GM12878 (cell line): Measurements from ENCODE around the gene TRIM7. TPM values are rescaled to one million over a fixed set of nuclear protein-coding genes. Genes with fewer than 3 reads are reported as not detected.

Experiments
- ATAC-seq: fragments of 200-7000 bp; cut with Tn5 transposase; 3 replicates; pipeline ENCODE4 v1.9.1; 2020; ENCODE audit warnings: mild to moderate bottlenecking, moderate library complexity
- BruUV-seq: library from RNA; stranded (reverse); fragments of 400-500 nt; replicated peaks from 2 replicates; lab custom pipeline; 2021; lab: Mats Ljungman, UMichigan
- CTCF ChIA-PET: fragments of 300-600 bp; sonication (Branson Sonifier 250); formaldehyde crosslinking; extraction: SDS; loops from one replicate; lab custom pipeline; 2021; ENCODE audit warnings: inconsistent platforms; lab: Yijun Ruan, JAX
- POLR2A ChIA-PET: fragments of 350-600 bp; formaldehyde crosslinking; extraction: SDS; loops from one replicate; lab custom pipeline; 2021; ENCODE audit warnings: inconsistent platforms; lab: Charles Lee
- RAD21 ChIA-PET: fragments of 300-600 bp; sonication (Branson Sonifier 250); formaldehyde crosslinking; loops from one replicate; lab custom pipeline; 2023; ENCODE audit warnings: antibody characterized with exemption; ENCODE audit not compliant: unreplicated experiment; lab: Charles Lee
- SMC1A ChIA-PET: fragments of 300-600 bp; sonication (Branson Sonifier 250); formaldehyde crosslinking; loops from one replicate; lab custom pipeline; 2023; ENCODE audit not compliant: unreplicated experiment, uncharacterized antibody; lab: Charles Lee
- DNase-seq: peaks from one replicate; pipeline ENCODE4 v3.0.0-alpha.2; 2011; ENCODE audit warnings: low read depth, low spot score
- FAIRE-seq: peaks from 3 replicates; lab custom pipeline; 2011; peaks lifted over from hg19 to GRCh38; lab: Jason Lieb, UNC
- H2AFZ ChIP-seq: 2 replicates; pipeline ENCODE4 v1.6.0; 2011; ENCODE audit warnings: low read depth, low read length, control low read depth; ENCODE audit not compliant: control insufficient read depth
- H3K27ac ChIP-seq: 2 replicates; pipeline ENCODE4 v1.5.1; 2011; ENCODE audit warnings: control low read depth; ENCODE audit not compliant: control insufficient read depth, insufficient read depth
- H3K27me3 ChIP-seq, 2 experiments: replicated peaks in 1 of 2; 2 replicates each; pipeline versions ENCODE4 v1.6.0 to v1.6.1; 2011; ENCODE audit warnings: low read length in 1 of 2; ENCODE audit not compliant: control insufficient read depth in 2 of 2, insufficient read depth in 2 of 2
- H3K36me3 ChIP-seq, 2 experiments: 2 replicates each; pipeline ENCODE4 v1.5.1; 2011; ENCODE audit warnings: low read length in 1 of 2; ENCODE audit not compliant: control insufficient read depth in 2 of 2, insufficient read depth in 2 of 2
- H3K4me1 ChIP-seq: 2 replicates; pipeline ENCODE4 v1.6.1; 2011; ENCODE audit warnings: mild to moderate bottlenecking, low read length, moderate library complexity, mixed read lengths; ENCODE audit not compliant: control insufficient read depth, insufficient read depth
- H3K4me2 ChIP-seq: 2 replicates; pipeline ENCODE4 v1.6.0; 2011; ENCODE audit warnings: control low read depth; ENCODE audit not compliant: control insufficient read depth, insufficient read depth
- H3K4me3 ChIP-seq: fragments of 200-600 bp; sonication (generic); 2 replicates; pipeline ENCODE4 v1.5.1; 2016
- H3K79me2 ChIP-seq: 2 replicates; pipeline ENCODE4 v1.6.0; 2011; ENCODE audit warnings: low read length; ENCODE audit not compliant: control insufficient read depth, insufficient read depth
- H3K9ac ChIP-seq: 2 replicates; pipeline ENCODE4 v1.8.0; 2011; ENCODE audit warnings: low read length, control low read depth, mixed read lengths; ENCODE audit not compliant: control insufficient read depth, insufficient read depth
- H3K9me3 ChIP-seq: replicated peaks from 3 replicates; pipeline ENCODE4 v1.5.1; 2011; ENCODE audit warnings: mild to moderate bottlenecking, low read length; ENCODE audit not compliant: control insufficient read depth, insufficient read depth
- H4K20me1 ChIP-seq: 2 replicates; pipeline ENCODE4 v1.6.0; 2011; ENCODE audit not compliant: control insufficient read depth, insufficient read depth
- BRCA1 ChIP-seq: IDR thresholded peaks from 2 replicates; pipeline ENCODE4 v1.6.1; 2011; ENCODE audit warnings: low read depth, low read length, improper control_type of control experiment
- CBX3 ChIP-seq: fragments of 200-600 bp; sonication (generic); IDR thresholded peaks from 2 replicates; pipeline ENCODE4 v1.6.1; 2016; ENCODE audit warnings: low read depth, borderline replicate concordance
- CHD1 ChIP-seq: IDR thresholded peaks from 2 replicates; pipeline ENCODE4 v1.6.1; 2012; ENCODE audit warnings: low read depth, low read length, improper control_type of control experiment
- DPF2 ChIP-seq: fragments of 450-650 bp; IDR thresholded peaks from 2 replicates; pipeline ENCODE4 v1.6.1; 2017; ENCODE audit warnings: mild to moderate bottlenecking
- HCFC1 ChIP-seq: fragments of 150-350 bp; IDR thresholded peaks from 2 replicates; pipeline ENCODE4 v1.6.1; 2014; ENCODE audit warnings: low read length
- IRF4 ChIP-seq: IDR thresholded peaks from 2 replicates; pipeline ENCODE4 v1.6.1; 2011; ENCODE audit warnings: low read depth, low read length
- KLF5 ChIP-seq: fragments of 450-650 bp; IDR thresholded peaks from 2 replicates; pipeline ENCODE4 v1.6.1; 2014; ENCODE audit warnings: mild to moderate bottlenecking; ENCODE audit not compliant: partially characterized antibody
- MEF2B ChIP-seq: fragments of 450-650 bp; IDR thresholded peaks from 2 replicates; pipeline ENCODE4 v1.6.1; 2018; ENCODE audit warnings: mild to moderate bottlenecking, moderate library complexity; ENCODE audit not compliant: partially characterized antibody, poor library complexity, severe bottlenecking
- MTA2 ChIP-seq: fragments of 450-650 bp; IDR thresholded peaks from 2 replicates; pipeline ENCODE4 v1.6.1; 2016; ENCODE audit warnings: low read depth, mild to moderate bottlenecking, moderate library complexity
- POLR2AphosphoS5 ChIP-seq: IDR thresholded peaks from 2 replicates; pipeline ENCODE4 v1.6.1; 2011; ENCODE audit warnings: mild to moderate bottlenecking, low read length, inconsistent platforms
- RAD51 ChIP-seq: fragments of 450-650 bp; IDR thresholded peaks from 2 replicates; pipeline ENCODE4 v1.6.1; 2016; ENCODE audit warnings: moderate library complexity, mild to moderate bottlenecking, inconsistent platforms
- RUNX3 ChIP-seq: IDR thresholded peaks from 2 replicates; pipeline ENCODE4 v1.6.1; 2012; ENCODE audit warnings: low read length, inconsistent platforms
- SRF ChIP-seq, 2 experiments: IDR thresholded peaks; 2 replicates each; pipeline ENCODE4 v1.6.1; 2011; ENCODE audit warnings: low read depth in 2 of 2, low read length in 2 of 2, mild to moderate bottlenecking in 1 of 2, moderate library complexity in 1 of 2
- TAF1 ChIP-seq: IDR thresholded peaks from 2 replicates; pipeline ENCODE4 v1.6.1; 2011; ENCODE audit warnings: mild to moderate bottlenecking, low read depth, low read length, borderline replicate concordance
- WRNIP1 ChIP-seq: IDR thresholded peaks from 2 replicates; pipeline ENCODE4 v1.6.1; 2011; ENCODE audit warnings: low read depth, low read length, improper control_type of control experiment, borderline replicate concordance
- ZNF207 ChIP-seq: fragments of 450-650 bp; IDR thresholded peaks from 2 replicates; pipeline ENCODE4 v1.6.1; 2014; ENCODE audit warnings: antibody characterized with exemption, mild to moderate bottlenecking, borderline replicate concordance
- ZNF622 ChIP-seq: fragments of 450-650 bp; IDR thresholded peaks from 2 replicates; pipeline ENCODE4 v1.6.1; 2017; ENCODE audit warnings: mild to moderate bottlenecking, inconsistent platforms
- WGBS: methylation state at CpG from one replicate; pipeline ENCODE4 v1.1.6; 2016; ENCODE audit warnings: low lambda C conversion rate; ENCODE audit not compliant: insufficient replicate concordance, insufficient coverage; ENCODE audit errors: missing lambda C conversion rate; 5-methylcytosine and 5-hydroxymethylcytosine counted together
- in situ Hi-C: fragments of 300-500 bp; cut with MboI; formaldehyde crosslinking; loops from 9 replicates; pipeline ENCODE4 v1.14.3; 2018; ENCODE audit warnings: mixed read lengths
- intact Hi-C: fragments of 100-400 bp; cut with micrococcal nuclease; formaldehyde crosslinking; loops from one replicate; pipeline ENCODE4 v1.14.2; 2022; ENCODE audit not compliant: unreplicated experiment
- polyA plus RNA-seq, 11 experiments: library from polyadenylated mRNA; depleted of rRNA in 4 of 11; unstranded in 6 of 11; stranded (reverse) in 5 of 11; fragments of >200 nt; fragmentation: Nextera tagmentation in 4 of 11; fragmentation: Illumina TruSeq in 1 of 11; extraction: Ambion mirVana in 4 of 11; extraction: Trizol in 1 of 11; gene quantifications; 1 replicate in 1 of 11; 2 replicates in 10 of 11; pipeline versions ENCODE4 v1.2.1 to v1.2.3, GENCODE V29; 2011 to 2016; ENCODE audit warnings: inconsistent platforms in 2 of 11, missing spikeins in 2 of 11, low read depth in 1 of 11
- total RNA-seq, 4 experiments: library from RNA; depleted of rRNA in 3 of 4; stranded (reverse); fragments of >200 nt in 3 of 4; fragmentation: Illumina TruSeq in 1 of 4; extraction: Trizol in 1 of 4; gene quantifications; 2 replicates each; pipeline versions ENCODE4 v1.2.1 to v1.2.3, GENCODE V29; 2013 to 2021
- TF ChIP-seq, protein P1 (sequence below): IDR thresholded peaks from 2 replicates; pipeline ENCODE4 v1.6.1; 2011; ENCODE audit warnings: low read depth, mild to moderate bottlenecking, low read length, moderate library complexity, borderline replicate concordance; ENCODE audit errors: extremely low read depth
- TF ChIP-seq, protein P2 (sequence below): fragments of 450-650 bp; IDR thresholded peaks from 2 replicates; pipeline ENCODE4 v1.6.1; 2018; ENCODE audit warnings: borderline replicate concordance, mild to moderate bottlenecking; ENCODE audit not compliant: partially characterized antibody
- TF ChIP-seq, protein P3 (sequence below): IDR thresholded peaks from 2 replicates; pipeline ENCODE4 v1.6.1; 2011; ENCODE audit warnings: low read depth, low read length, improper control_type of control experiment, borderline replicate concordance

The TRIM7 gene
- total and polyA plus RNA-seq, 10 of the 15 experiments (the other 5 are each of a cell fraction or from before 2014, with no cell fraction given), result 0.02 to 1.6 (median 0.41) TPM

DNA sequence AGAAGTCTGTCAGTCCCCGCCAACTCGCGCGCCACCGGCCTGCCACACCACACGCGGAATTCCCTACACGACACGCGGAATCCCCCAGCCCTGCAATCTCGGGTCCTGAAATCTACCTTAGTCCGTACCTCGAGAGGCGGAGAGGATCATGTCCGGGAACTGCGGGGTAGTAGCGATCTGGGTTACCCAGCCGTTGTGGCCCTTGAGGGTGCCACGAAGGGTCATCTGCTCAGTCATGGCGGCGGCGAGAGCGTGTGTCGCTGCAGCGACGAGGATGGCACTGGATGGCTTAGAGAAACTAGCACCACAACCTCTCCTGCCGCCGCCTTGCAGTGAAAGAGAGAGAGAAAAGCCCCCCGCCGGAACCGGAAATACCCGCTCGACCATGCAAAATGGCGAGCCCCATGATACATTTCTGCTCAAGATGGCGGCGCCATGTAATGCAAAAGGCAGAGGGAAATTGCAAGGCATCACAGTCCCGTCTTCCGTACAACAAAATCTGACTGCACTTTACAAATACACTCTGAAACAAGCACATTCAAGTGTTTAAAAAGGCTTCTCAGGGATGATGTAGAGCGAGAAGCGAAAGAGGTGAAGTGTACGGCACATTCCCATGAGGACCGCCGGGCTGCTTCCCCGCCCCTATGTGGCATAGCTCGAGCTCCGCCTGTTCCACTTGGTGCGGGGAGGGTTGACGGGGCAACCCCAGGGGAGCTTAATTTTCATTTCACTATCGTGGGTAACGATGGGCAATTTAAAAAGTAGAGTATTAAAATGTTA, 38.8 kb upstream of the TRIM7 start, which contains the start of gene RACK1:
RACK1 (minus strand) TSS at position 343 of the 780 bp plus-strand sequence; CDS start at position 237, 106 bp downstream.
- WGBS, result under 1% methylated on average over 50 of the region's 50 CpGs
- ChIA-PET RAD21 (interaction anchor here (0.7 to 1.7 kb wide), 5 partner anchors 12 to 55 kb away, joined by 3 to 12 read pairs (median 3); partner anchors contain the start of gene TRIM52), POLR2A (interaction anchor here (1.0 to 3.7 kb wide), 6 partner anchors 18 to 67 kb away, joined by 3 to 36 read pairs (median 13); partner anchors contain the start of genes TRIM41 and TRIM52), SMC1A (interaction anchor here (0.7 to 2.2 kb wide), 6 partner anchors 9 to 27 kb away, joined by 3 to 5 read pairs (median 4); partner anchors contain the start of genes TRIM41 and TRIM52), CTCF (interaction anchor here (1.3 to 3.5 kb wide), 3 partner anchors 12 to 59 kb away, joined by 4 to 12 read pairs (median 5); no protein-coding TSS in a partner anchor)
- Histone ChIP-seq H3K4me3 (peak within 1 kb of the TSS; percentile 98), H3K36me3 (peaks cover 17 to 25% of the 10 kb centered on the region in 2 experiments), H3K4me1 (peaks cover 27% of the 10 kb centered on the region), H4K20me1 (peaks cover 11% of the 10 kb centered on the region), H3K79me2 (peaks cover 89% of the 10 kb centered on the region), H3K4me2 (peak within 1 kb of the TSS; percentile 95), H2AFZ (peak within 1 kb of the TSS; percentile 100), H3K9me3 (no peaks in the 10 kb centered on the region), H3K27ac (peak within 1 kb of the TSS; percentile 92), H3K9ac (peak within 1 kb of the TSS; percentile 88), H3K27me3 (no peaks in the 10 kb centered on the region)
- BruUV-seq, result no TSS peak
- FAIRE-seq (peak; percentile 72), DNase-seq (peak; percentile 89), ATAC-seq (peak; percentile 66)
- in situ Hi-C loops, result no loop called here
- intact Hi-C loops, result loop anchor here (1.0 to 2.0 kb wide), 3 partner anchors 17 to 51 kb away; partner anchors contain the start of genes TRIM41 and TRIM52
- no peak for TF ChIP-seq BRCA1
- TF ChIP-seq RUNX3, result 0 out of 2 replicates have a peak, but pooled peaks have one; percentile 5
- TF ChIP-seq KLF5, result peak; percentile 96
- TF ChIP-seq POLR2AphosphoS5, result peak; percentile 99
- TF ChIP-seq HCFC1, result peak; percentile 80
- peak; percentile 88 for TF ChIP-seq MEF2B
- TF ChIP-seq WRNIP1, result 0 out of 2 replicates have a peak, but pooled peaks have one; percentile 64
- no peak for TF ChIP-seq ZNF622
- TF ChIP-seq TAF1, result peak; percentile 100
- TF ChIP-seq SRF (IDR thresholded peaks at IDR 0.05; ENCODE audit: low read depth in 2 of 2, low read length in 2 of 2), result peak in 1 of 2 experiments; percentile 52; a peak in 1 of 4 replicates
- TF ChIP-seq, protein P1, sequence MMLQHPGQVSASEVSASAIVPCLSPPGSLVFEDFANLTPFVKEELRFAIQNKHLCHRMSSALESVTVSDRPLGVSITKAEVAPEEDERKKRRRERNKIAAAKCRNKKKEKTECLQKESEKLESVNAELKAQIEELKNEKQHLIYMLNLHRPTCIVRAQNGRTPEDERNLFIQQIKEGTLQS, result no peak
- TF ChIP-seq MTA2, result no peak
- TF ChIP-seq, protein P2, sequence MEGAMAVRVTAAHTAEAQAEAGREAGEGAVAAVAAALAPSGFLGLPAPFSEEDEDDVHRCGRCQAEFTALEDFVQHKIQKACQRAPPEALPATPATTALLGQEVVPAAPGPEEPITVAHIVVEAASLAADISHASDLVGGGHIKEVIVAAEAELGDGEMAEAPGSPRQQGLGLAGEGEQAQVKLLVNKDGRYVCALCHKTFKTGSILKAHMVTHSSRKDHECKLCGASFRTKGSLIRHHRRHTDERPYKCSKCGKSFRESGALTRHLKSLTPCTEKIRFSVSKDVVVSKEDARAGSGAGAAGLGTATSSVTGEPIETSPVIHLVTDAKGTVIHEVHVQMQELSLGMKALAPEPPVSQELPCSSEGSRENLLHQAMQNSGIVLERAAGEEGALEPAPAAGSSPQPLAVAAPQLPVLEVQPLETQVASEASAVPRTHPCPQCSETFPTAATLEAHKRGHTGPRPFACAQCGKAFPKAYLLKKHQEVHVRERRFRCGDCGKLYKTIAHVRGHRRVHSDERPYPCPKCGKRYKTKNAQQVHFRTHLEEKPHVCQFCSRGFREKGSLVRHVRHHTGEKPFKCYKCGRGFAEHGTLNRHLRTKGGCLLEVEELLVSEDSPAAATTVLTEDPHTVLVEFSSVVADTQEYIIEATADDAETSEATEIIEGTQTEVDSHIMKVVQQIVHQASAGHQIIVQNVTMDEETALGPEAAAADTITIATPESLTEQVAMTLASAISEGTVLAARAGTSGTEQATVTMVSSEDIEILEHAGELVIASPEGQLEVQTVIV, result peak; percentile 13
- TF ChIP-seq CHD1, result peak; percentile 95
- TF ChIP-seq IRF4, result 0 out of 2 replicates have a peak, but pooled peaks have one; percentile 49
- no peak for TF ChIP-seq RAD51
- TF ChIP-seq, protein P3, sequence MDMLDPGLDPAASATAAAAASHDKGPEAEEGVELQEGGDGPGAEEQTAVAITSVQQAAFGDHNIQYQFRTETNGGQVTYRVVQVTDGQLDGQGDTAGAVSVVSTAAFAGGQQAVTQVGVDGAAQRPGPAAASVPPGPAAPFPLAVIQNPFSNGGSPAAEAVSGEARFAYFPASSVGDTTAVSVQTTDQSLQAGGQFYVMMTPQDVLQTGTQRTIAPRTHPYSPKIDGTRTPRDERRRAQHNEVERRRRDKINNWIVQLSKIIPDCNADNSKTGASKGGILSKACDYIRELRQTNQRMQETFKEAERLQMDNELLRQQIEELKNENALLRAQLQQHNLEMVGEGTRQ, result no peak
- TF ChIP-seq ZNF207, result peak; percentile 93
- TF ChIP-seq CBX3, result no peak
- peak; percentile 34; the same call in 1 of the 2 replicates for TF ChIP-seq DPF2
